GM23248 (cell line): ENCODE results near the gene ZER1. TPM values are rescaled to one million over a fixed set of nuclear protein-coding genes. Genes with fewer than 3 reads are reported as not detected.

Experiments used
- DNase-seq: peaks from one replicate; pipeline ENCODE4 v3.0.0-alpha.2; 2015
- H2AFZ ChIP-seq: fragments of 200-600 bp; sonication (generic); 2 replicates; pipeline ENCODE4 v1.6.1; 2016; ENCODE audit warnings: antibody characterized with exemption
- H3F3A ChIP-seq: fragments of 200-600 bp; sonication (generic); 2 replicates; pipeline ENCODE4 v1.6.1; 2016; ENCODE audit warnings: mild to moderate bottlenecking, antibody characterized with exemption, mixed run types; ENCODE audit not compliant: insufficient read depth
- H3K27ac ChIP-seq: fragments of 200-600 bp; sonication (generic); 2 replicates; pipeline ENCODE4 v1.5.1; 2016; ENCODE audit warnings: mild to moderate bottlenecking
- H3K27me3 ChIP-seq: fragments of 200-600 bp; sonication (generic); replicated peaks from 2 replicates; pipeline ENCODE4 v1.6.1; 2016; ENCODE audit warnings: mild to moderate bottlenecking; ENCODE audit not compliant: insufficient read depth
- H3K36me3 ChIP-seq: fragments of 200-600 bp; sonication (generic); 2 replicates; pipeline ENCODE4 v1.6.1; 2016; ENCODE audit warnings: low read depth, mild to moderate bottlenecking
- H3K4me1 ChIP-seq: fragments of 200-600 bp; sonication (generic); 2 replicates; pipeline ENCODE4 v1.6.1; 2016; ENCODE audit warnings: mild to moderate bottlenecking; ENCODE audit not compliant: insufficient read depth
- H3K4me2 ChIP-seq: fragments of 200-600 bp; sonication (generic); one replicate; pipeline ENCODE4 v1.6.1; 2016; ENCODE audit warnings: mild to moderate bottlenecking; ENCODE audit not compliant: unreplicated experiment
- H3K4me3 ChIP-seq: fragments of 200-600 bp; sonication (generic); 2 replicates; pipeline ENCODE4 v1.5.1; 2016; ENCODE audit warnings: mild to moderate bottlenecking
- H3K79me2 ChIP-seq: fragments of 200-600 bp; sonication (generic); 2 replicates; pipeline ENCODE4 v1.6.1; 2016; ENCODE audit warnings: mild to moderate bottlenecking; ENCODE audit not compliant: insufficient read depth
- H3K9ac ChIP-seq: fragments of 200-600 bp; sonication (generic); 2 replicates; pipeline ENCODE4 v1.6.1; 2016; ENCODE audit warnings: mild to moderate bottlenecking
- H3K9me2 ChIP-seq: fragments of 200-600 bp; sonication (generic); 2 replicates; pipeline ENCODE4 v1.6.1; 2016; ENCODE audit warnings: mixed run types, mild to moderate bottlenecking, moderate library complexity; ENCODE audit not compliant: insufficient read depth
- H3K9me3 ChIP-seq: fragments of 200-600 bp; sonication (generic); one replicate; pipeline ENCODE4 v1.6.1; 2017; ENCODE audit warnings: low read depth
- H4K20me1 ChIP-seq: fragments of 200-600 bp; sonication (generic); 2 replicates; pipeline ENCODE4 v1.6.0; 2016; ENCODE audit not compliant: insufficient read depth
- EZH2 ChIP-seq: fragments of 200-600 bp; sonication (generic); IDR thresholded peaks from 2 replicates; pipeline ENCODE4 v1.6.1; 2018; ENCODE audit warnings: antibody characterized with exemption, mild to moderate bottlenecking; ENCODE audit not compliant: insufficient read depth, poor library complexity, severe bottlenecking
- EZH2phosphoT487 ChIP-seq: fragments of 200-600 bp; sonication (generic); IDR thresholded peaks from 2 replicates; pipeline ENCODE4 v1.6.1; 2018; ENCODE audit warnings: antibody characterized with exemption, moderate library complexity, mild to moderate bottlenecking, low read depth; ENCODE audit not compliant: insufficient read depth
- WGBS, 2 experiments: methylation state at CpG; one replicate each; pipeline ENCODE4 v1.1.6; 2015 to 2017; ENCODE audit warnings: low lambda C conversion rate in 2 of 2, low coverage in 1 of 2; ENCODE audit errors: missing lambda C conversion rate in 2 of 2; 5-methylcytosine and 5-hydroxymethylcytosine counted together
- in situ Hi-C: fragments of 300-500 bp; cut with MboI; formaldehyde crosslinking; loops from 2 replicates; pipeline ENCODE4 v1.15.0; 2020
- polyA plus RNA-seq: library from polyadenylated mRNA; unstranded; fragments of >200 nt; fragmentation: Nextera tagmentation; extraction: Ambion mirVana; gene quantifications from 2 replicates; pipeline ENCODE4 v1.2.1, GENCODE V29; 2016
- total RNA-seq: library from RNA; depleted of rRNA; stranded (reverse); fragments of >200 nt; shearing (Covaris generic); gene quantifications from 2 replicates; pipeline ENCODE4 v1.2.3, GENCODE V29; 2014

The ZER1 gene
- total and polyA plus RNA-seq, 2 experiments from 2014 or later: 20.0 to 28.9 TPM

DNA sequence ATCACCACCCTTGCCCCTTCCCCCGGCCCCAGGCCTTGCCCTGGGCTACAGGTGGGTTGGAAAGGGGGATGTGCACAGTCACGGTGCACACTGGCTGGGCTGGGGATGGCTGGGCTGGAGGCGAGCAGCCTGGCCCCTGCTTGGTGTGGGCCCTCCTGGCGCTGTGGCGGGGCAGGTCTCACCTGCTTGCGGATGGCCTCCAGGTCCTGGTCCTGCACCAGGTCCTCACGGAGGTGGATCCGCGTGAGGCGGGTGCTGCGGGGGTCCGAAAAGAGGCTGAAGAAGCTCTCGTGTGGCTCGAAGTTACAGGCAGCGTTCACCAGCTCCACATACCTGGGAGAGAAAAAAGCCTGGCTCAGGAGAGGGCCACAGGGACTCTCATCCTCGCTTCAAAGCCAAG is 18.1 kb downstream of the ZER1 start:
- WGBS, 2 experiments: 91 to 93% methylated on average over 15 to 16 of the region's 16 CpGs
- Histone ChIP-seq H3K9me2 (no peaks in the 10 kb centered on the region), H2AFZ (no peak overlapping the region), H3K36me3 (no peaks in the 10 kb centered on the region), H4K20me1 (no peaks in the 10 kb centered on the region), H3K9ac (no peak overlapping the region), H3K4me1 (no peaks in the 10 kb centered on the region), H3F3A (no peaks in the 10 kb centered on the region), H3K79me2 (0 out of 2 replicates have a peak, but pooled peaks cover 8% of the 10 kb centered on the region), H3K27me3 (no peaks in the 10 kb centered on the region), H3K4me3 (no peak overlapping the region), H3K27ac (no peak overlapping the region), H3K9me3 (no peaks in the 10 kb centered on the region), H3K4me2 (no peak overlapping the region)
- in situ Hi-C loops: no loop called here
- TF ChIP-seq EZH2phosphoT487 (no peak), EZH2 (no peak)
- no peak for DNase-seq

DNA sequence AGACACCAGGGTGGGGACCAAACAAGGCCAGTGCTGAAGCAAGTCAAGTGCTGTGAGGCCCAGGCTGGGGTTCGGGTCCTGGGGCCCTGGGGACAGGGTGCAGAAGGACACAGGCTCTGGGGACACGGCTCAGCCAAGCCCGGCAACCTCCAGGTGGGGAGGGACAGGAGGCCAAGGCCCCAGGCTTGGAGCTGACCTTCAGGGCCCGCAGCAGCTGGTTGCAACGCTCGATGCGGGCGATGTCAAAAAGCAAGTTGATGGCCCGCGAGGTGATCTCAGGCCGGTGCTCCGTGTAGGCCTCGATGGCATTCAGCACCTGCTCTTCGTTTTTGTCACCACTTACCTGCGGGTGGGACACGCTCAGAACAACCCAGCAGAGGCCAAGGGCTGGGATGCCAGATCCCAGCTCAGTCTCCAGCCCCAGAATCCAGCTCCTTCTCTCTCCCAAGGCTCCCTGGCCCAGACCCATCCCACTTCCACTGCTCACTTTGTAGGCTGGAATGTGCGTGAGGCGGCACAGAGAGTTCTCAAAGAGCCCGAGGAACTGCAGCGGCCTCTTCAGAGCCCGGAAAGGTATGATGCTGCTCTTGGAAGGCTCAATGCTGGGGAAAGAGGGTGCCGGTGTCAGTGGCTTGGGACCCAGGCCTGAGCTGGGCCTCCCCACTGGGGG is 20.7 kb downstream of the ZER1 start:
- no peak for DNase-seq
- H3K27ac ChIP-seq: no peak overlapping the region
- no peak overlapping the region for H3K9ac ChIP-seq
- no peaks in the 10 kb centered on the region for H3K9me2 ChIP-seq
- no peak overlapping the region for H2AFZ ChIP-seq
- WGBS, 2 experiments: 88 to 95% methylated on average over 19 to 22 of the region's 22 CpGs
- H3K4me1 ChIP-seq: no peaks in the 10 kb centered on the region
- no peak overlapping the region for H3K4me2 ChIP-seq
- H3K27me3 ChIP-seq: no peaks in the 10 kb centered on the region
- TF ChIP-seq EZH2 (no peak), EZH2phosphoT487 (no peak)
- no peaks in the 10 kb centered on the region for H3K9me3 ChIP-seq
- H3K79me2 ChIP-seq: 0 out of 2 replicates have a peak, but pooled peaks cover 3% of the 10 kb centered on the region
- no peaks in the 10 kb centered on the region for H3F3A ChIP-seq
- no peak overlapping the region for H3K4me3 ChIP-seq
- H4K20me1 ChIP-seq: no peaks in the 10 kb centered on the region
- no peaks in the 10 kb centered on the region for H3K36me3 ChIP-seq
- in situ Hi-C loops: no loop called here

DNA sequence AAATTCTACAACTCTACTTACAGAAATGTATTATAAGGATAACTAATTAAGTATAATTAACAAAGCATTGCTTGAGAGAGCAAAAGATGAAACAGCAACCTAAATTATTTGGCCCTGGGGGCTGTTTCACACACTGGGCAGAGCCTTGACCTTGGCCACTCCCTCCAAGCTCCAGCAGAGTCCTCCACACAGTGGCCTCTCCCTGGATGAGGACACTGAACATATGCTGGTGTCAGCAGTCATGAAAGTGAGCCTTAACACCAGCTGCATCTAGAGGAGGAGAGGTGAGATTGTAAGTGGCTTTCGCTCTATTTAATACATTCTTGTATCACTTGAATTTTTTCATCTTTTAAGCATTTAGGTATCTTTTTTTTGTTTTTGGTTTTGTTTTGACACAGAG is 24.5 kb downstream of the ZER1 start:
- no peaks in the 10 kb centered on the region for H3K9me3 ChIP-seq
- H3K79me2 ChIP-seq: no peaks in the 10 kb centered on the region
- H3F3A ChIP-seq: no peaks in the 10 kb centered on the region
- H3K4me2 ChIP-seq: no peak overlapping the region
- no peak for DNase-seq
- TF ChIP-seq EZH2phosphoT487 (no peak), EZH2 (no peak)
- no peak overlapping the region for H3K4me3 ChIP-seq
- no peak overlapping the region for H2AFZ ChIP-seq
- H3K27me3 ChIP-seq: no peaks in the 10 kb centered on the region
- H3K36me3 ChIP-seq: no peaks in the 10 kb centered on the region
- H3K4me1 ChIP-seq: no peaks in the 10 kb centered on the region
- in situ Hi-C loops: no loop called here
- H4K20me1 ChIP-seq: no peaks in the 10 kb centered on the region
- 100% methylated on average over 1 of the region's 1 CpG for WGBS, 2 experiments
- no peaks in the 10 kb centered on the region for H3K9me2 ChIP-seq
- no peak overlapping the region for H3K27ac ChIP-seq
- H3K9ac ChIP-seq: no peak overlapping the region

DNA sequence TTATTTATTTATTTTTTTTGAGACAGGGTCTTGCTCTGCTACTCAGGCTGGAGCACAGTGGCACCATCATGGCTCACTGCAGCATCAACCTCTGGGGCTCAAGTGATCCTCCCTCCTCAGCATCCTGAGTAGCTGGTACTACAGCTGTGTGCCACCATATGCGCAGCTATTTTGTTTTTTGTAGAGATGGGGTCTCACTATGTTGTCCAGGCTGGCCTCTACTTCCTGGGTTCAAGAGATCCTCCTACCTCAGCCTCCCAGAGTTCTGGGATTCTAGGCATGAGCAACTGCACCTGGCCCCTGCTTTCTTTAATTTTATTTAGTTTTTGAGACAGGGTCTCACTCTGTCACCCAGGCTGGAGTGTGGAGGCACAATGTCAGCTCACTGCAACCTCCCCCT is 28.3 kb downstream of the ZER1 start:
- Histone ChIP-seq H3K79me2 (no peaks in the 10 kb centered on the region), H3K36me3 (no peaks in the 10 kb centered on the region), H3K27me3 (no peaks in the 10 kb centered on the region), H3F3A (no peaks in the 10 kb centered on the region), H3K9me2 (no peaks in the 10 kb centered on the region), H3K27ac (no peak overlapping the region), H3K9ac (no peak overlapping the region), H2AFZ (no peak overlapping the region), H3K4me1 (no peaks in the 10 kb centered on the region), H3K4me3 (no peak overlapping the region), H4K20me1 (no peaks in the 10 kb centered on the region), H3K9me3 (no peaks in the 10 kb centered on the region), H3K4me2 (no peak overlapping the region)
- DNase-seq: no peak
- in situ Hi-C loops: no loop called here
- no peak for TF ChIP-seq EZH2
- no peak for TF ChIP-seq EZH2phosphoT487
- 94 to 97% methylated on average over 1 of the region's 1 CpG for WGBS, 2 experiments
